B cell (primary cell): ENCODE results near the gene ANKRD66.

Experiments
- CTCF ChIP-seq: fragments of 200-600 bp; IDR thresholded peaks from one replicate; pipeline ENCODE4 v1.8.0; 2022; ENCODE audit warnings: antibody characterized with exemption, mild to moderate bottlenecking
- EZH2 ChIP-seq: IDR thresholded peaks from 2 replicates; pipeline ENCODE4 v1.6.1; 2012; ENCODE audit warnings: borderline replicate concordance, low read depth, mild to moderate bottlenecking, moderate library complexity, low read length; ENCODE audit not compliant: insufficient read depth, poor library complexity, severe bottlenecking

DNA sequence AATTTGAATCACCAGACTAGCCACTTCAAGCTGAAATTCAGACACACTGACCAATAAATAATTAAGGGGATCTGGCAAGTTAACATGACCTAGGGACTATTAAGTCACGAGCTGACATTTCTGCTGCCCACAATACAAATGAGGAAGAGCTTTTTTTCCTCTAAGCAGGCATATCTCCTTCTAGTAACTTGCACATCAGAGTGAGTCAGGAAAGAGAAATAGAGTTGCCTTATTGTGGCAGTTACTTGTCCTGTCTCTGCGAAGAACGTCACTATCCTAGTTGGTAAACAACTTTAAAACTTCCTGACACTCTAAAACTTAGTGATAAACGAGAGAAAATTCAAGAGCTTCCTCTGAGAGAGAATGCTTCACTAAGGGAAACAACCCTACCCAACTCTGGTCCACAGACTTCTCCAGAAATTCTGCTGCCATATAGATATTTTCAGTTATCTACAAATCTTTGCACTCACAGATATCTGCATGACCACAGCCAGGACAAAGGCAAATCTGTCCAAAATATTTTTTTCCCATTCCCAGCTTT lies 15.7 kb upstream of the ANKRD66 start:
- TF ChIP-seq CTCF, result no peak
- no peak for TF ChIP-seq EZH2
